Gastrocnemius medialis (tissue), 4 donors: ENCODE data around the gene AMFR.

Source experiments
- CTCF ChIP-seq, 5 experiments: fragments of 450-650 bp in 3 of 5; fragments of 200-600 bp in 2 of 5; sonication (generic) in 2 of 5; IDR thresholded peaks in 4 of 5; conservative IDR thresholded peaks in 1 of 5; 1 replicate in 4 of 5; 2 replicates in 1 of 5; pipeline ENCODE4 v1.5.1; 2016 to 2019; ENCODE audit warnings: antibody characterized with exemption in 5 of 5, mild to moderate bottlenecking in 3 of 5, moderate library complexity in 3 of 5
- POLR2A ChIP-seq, 2 donors: fragments of 450-650 bp; IDR thresholded peaks; one replicate each; pipeline ENCODE4 v1.6.1; 2017; ENCODE audit warnings: antibody characterized with exemption in 2 of 2, mild to moderate bottlenecking in 2 of 2, moderate library complexity in 2 of 2

GRCh38 chr16:56460101-56460500 lies 34.8 kb upstream of the AMFR start:
- TF ChIP-seq CTCF (IDR thresholded peaks at IDR 0.05 in 4 of 5, conservative IDR thresholded peaks at IDR 0.05 in 1 of 5) (no peak), POLR2A (IDR thresholded peaks at IDR 0.05) (no peak)
